ENCODE measurements around the gene FAM32A. TPM values are rescaled to one million over a fixed set of nuclear protein-coding genes. Genes with fewer than 3 reads are reported as not detected.

Gene FAM32A
- total and polyA plus RNA-seq, 2 donors (not counting 1 experiment from before 2014, with no cell fraction given): 53.4 to 62.0 TPM

DNA sequence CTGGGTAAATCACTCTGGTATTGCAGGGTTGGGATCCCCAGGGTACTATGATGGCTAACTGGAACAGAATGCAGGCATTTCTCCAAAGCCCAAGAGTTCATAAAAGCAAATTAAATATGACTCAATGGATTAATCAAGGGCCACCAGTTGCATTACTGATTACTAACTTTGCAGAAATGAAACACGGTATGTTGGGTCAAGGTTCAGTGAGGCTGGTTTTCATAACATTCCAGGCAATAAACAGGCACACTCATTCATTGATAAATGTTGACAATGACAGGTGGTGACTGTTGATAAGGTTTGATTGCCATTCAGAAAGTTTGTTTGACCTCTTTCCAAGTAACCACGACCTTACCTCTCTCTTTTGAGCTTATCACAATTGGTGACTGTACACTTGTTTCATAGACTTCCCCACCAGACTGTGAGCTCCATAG lies 12.0 kb downstream of the FAM32A start:
- no peaks in the 10 kb centered on the region for H3K9me3 Mint-ChIP-seq (ENCODE audit: insufficient read depth)
- no peak for ATAC-seq (ENCODE audit: low read depth)
- Histone ChIP-seq H3K9me3 (ENCODE audit: control extremely low read depth in 1 of 3, control insufficient read depth in 2 of 3, insufficient read depth in 1 of 3, low read length in 2 of 3) (no peaks in the 10 kb centered on the region), H2AFZ (ENCODE audit: insufficient read depth, low read depth, low read length, poor library complexity, severe bottlenecking) (peak overlapping the region; percentile 94), H3K4me2 (replicated peaks; ENCODE audit: low read depth, low read length, poor library complexity, severe bottlenecking) (peak overlapping the region; percentile 97), H3K27me3 (replicated peaks in 1 of 4; ENCODE audit: control extremely low read depth in 1 of 4, control insufficient read depth in 3 of 4, insufficient read depth in 4 of 4, low read length in 3 of 4) (no peaks in the 10 kb centered on the region), H3K27ac (ENCODE audit: low read length in 2 of 2) (peak overlapping the region; percentile 66 to 92), H3K4me1 (ENCODE audit: control insufficient read depth in 2 of 2, insufficient read depth in 2 of 2, low read length in 2 of 2) (peaks cover 18 to 22% of the 10 kb centered on the region in 2 donors), H3K9ac (ENCODE audit: low read length) (peak overlapping the region; percentile 98), H3K36me3 (replicated peaks in 1 of 2; ENCODE audit: control extremely low read depth in 1 of 2, control insufficient read depth in 1 of 2, extremely low read depth in 1 of 2, insufficient read depth in 2 of 2, low read length in 1 of 2) (peaks cover 0 to 13% of the 10 kb centered on the region in 2 experiments), H4K20me1 (ENCODE audit: control insufficient read depth, insufficient read depth, low read length, poor library complexity, severe bottlenecking) (peaks cover 34% of the 10 kb centered on the region), H3K79me2 (ENCODE audit: control insufficient read depth, insufficient read depth, low read length) (peaks cover 58% of the 10 kb centered on the region), H3K4me3 (ENCODE audit: control extremely low read depth in 1 of 5, extremely low read depth in 1 of 5, insufficient read depth in 1 of 5, low read depth in 2 of 5, low read length in 4 of 5) (peak overlapping the region in 4 of 5 experiments; percentile 82 to 92 (median 90))
- 0% methylated on average over 1 of the region's 2 CpGs for WGBS (ENCODE audit: insufficient coverage)
- peaks cover 29% of the 10 kb centered on the region for H3K4me1 Mint-ChIP-seq
- CTCF ChIA-PET: interaction anchor here (1.4 to 3.7 kb wide), 4 partner anchors 12 to 221 kb away, joined by 5 to 17 read pairs (median 12); partner anchors contain the start of gene FAM32A
- peak overlapping the region; percentile 93 for H3K4me3 Mint-ChIP-seq
- DNase-seq: no peak
- no peaks in the 10 kb centered on the region for H3K27me3 Mint-ChIP-seq
- peak overlapping the region; percentile 98 for H3K27ac Mint-ChIP-seq
- POLR2A ChIA-PET: interaction anchor here (0.6 to 1.9 kb wide), 5 partner anchors 12 to 131 kb away, joined by 4 to 8 read pairs (median 5); partner anchors contain the start of genes FAM32A and KLF2
- intact Hi-C loops (cut with micrococcal nuclease): loop anchor here (1.0 to 5.0 kb wide), 8 partner anchors 12 to 1070 kb away; partner anchors contain the start of genes C19orf44, CALR3, CHERP and FAM32A
- TF ChIP-seq, protein P1, sequence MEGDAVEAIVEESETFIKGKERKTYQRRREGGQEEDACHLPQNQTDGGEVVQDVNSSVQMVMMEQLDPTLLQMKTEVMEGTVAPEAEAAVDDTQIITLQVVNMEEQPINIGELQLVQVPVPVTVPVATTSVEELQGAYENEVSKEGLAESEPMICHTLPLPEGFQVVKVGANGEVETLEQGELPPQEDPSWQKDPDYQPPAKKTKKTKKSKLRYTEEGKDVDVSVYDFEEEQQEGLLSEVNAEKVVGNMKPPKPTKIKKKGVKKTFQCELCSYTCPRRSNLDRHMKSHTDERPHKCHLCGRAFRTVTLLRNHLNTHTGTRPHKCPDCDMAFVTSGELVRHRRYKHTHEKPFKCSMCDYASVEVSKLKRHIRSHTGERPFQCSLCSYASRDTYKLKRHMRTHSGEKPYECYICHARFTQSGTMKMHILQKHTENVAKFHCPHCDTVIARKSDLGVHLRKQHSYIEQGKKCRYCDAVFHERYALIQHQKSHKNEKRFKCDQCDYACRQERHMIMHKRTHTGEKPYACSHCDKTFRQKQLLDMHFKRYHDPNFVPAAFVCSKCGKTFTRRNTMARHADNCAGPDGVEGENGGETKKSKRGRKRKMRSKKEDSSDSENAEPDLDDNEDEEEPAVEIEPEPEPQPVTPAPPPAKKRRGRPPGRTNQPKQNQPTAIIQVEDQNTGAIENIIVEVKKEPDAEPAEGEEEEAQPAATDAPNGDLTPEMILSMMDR (IDR thresholded peaks at IDR 0.05): no peak
- no peak for TF ChIP-seq EZH2 (IDR thresholded peaks at IDR 0.05; ENCODE audit: borderline replicate concordance, insufficient read depth, low read depth, low read length, poor library complexity, severe bottlenecking)
